DOHH2 (cell line): ENCODE results near the gene CRLF1.

Experiments used
- EZH2phosphoT487 ChIP-seq: fragments of 200-600 bp; sonication (generic); IDR thresholded peaks from 2 replicates; pipeline ENCODE4 v1.6.1; 2017; ENCODE audit warnings: borderline replicate concordance, mild to moderate bottlenecking, antibody characterized with exemption, low read length, moderate library complexity, mixed read lengths
- TF ChIP-seq, protein P1 (sequence below): fragments of 200-600 bp; sonication (generic); IDR thresholded peaks from one replicate; pipeline ENCODE4 v1.5.1; 2014; ENCODE audit warnings: antibody characterized with exemption, mild to moderate bottlenecking, low read depth, low read length; ENCODE audit not compliant: poor library complexity, severe bottlenecking

DNA sequence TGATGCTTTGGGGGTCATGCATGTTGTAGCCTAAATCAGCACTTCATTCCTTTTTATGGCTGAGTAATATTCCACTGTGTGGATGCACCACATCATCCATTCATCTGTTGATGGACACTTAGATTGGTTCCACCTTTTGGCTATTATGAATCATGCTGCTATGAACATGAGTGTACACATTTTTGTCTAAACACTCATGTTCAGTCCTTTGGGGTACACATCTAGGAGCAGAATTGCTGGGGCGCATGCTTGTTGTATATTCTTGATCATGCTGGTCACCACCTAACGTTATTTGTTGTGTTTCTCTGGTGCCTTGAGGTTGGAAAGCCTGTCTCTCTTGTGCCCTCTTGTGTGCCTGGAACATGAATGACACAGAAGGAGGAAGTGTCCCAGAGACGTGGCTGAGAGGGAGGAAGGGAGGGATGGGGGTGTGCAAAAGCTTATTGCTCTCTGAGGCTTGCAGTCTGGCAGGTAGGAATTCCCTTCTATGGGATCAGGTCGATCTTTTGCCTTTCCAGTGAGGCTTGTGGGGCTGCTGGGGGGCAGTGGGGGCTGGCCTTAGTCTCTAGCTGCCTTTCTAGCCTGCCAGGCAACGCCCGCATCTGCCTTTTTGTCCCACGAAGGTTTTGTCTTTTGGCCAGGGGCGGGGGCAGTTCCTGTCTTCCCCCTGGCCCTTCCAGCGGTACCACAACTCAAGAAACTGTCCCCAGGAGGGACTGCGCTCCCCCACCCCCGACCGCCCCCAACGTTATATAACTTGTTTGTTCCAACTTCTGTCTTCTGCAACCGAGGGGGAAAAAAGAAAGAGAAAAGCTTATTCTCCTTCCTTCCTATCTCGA lies 37.8 kb upstream of the CRLF1 start:
- TF ChIP-seq, protein P1, sequence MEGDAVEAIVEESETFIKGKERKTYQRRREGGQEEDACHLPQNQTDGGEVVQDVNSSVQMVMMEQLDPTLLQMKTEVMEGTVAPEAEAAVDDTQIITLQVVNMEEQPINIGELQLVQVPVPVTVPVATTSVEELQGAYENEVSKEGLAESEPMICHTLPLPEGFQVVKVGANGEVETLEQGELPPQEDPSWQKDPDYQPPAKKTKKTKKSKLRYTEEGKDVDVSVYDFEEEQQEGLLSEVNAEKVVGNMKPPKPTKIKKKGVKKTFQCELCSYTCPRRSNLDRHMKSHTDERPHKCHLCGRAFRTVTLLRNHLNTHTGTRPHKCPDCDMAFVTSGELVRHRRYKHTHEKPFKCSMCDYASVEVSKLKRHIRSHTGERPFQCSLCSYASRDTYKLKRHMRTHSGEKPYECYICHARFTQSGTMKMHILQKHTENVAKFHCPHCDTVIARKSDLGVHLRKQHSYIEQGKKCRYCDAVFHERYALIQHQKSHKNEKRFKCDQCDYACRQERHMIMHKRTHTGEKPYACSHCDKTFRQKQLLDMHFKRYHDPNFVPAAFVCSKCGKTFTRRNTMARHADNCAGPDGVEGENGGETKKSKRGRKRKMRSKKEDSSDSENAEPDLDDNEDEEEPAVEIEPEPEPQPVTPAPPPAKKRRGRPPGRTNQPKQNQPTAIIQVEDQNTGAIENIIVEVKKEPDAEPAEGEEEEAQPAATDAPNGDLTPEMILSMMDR, result peak; percentile 30
- no peak for TF ChIP-seq EZH2phosphoT487
